K562 (cell line): ENCODE data around the gene ZNF77. TPM values are rescaled to one million over a fixed set of nuclear protein-coding genes. Genes with fewer than 3 reads are reported as not detected.

ENCODE experiments used
- ARHGAP35 ChIP-seq: fragments of 450-650 bp; IDR thresholded peaks from 2 replicates; pipeline ENCODE4 v1.6.1; 2018; ENCODE audit not compliant: partially characterized antibody
- CREB1 ChIP-seq, 2 experiments: sonication (generic) in 1 of 2; formaldehyde crosslinking in 1 of 2; IDR thresholded peaks; 2 replicates each; pipeline versions ENCODE4 v1.6.1 to v1.8.0; 2012 to 2022; ENCODE audit warnings: inconsistent platforms in 1 of 2, mild to moderate bottlenecking in 1 of 2, missing genetic modification reagents in 1 of 2, moderate library complexity in 1 of 2
- CREM ChIP-seq: IDR thresholded peaks from 2 replicates; pipeline ENCODE4 v1.6.1; 2014; ENCODE audit warnings: antibody characterized with exemption, low read depth
- DIDO1 ChIP-seq: fragments of 450-650 bp; IDR thresholded peaks from 2 replicates; pipeline ENCODE4 v1.6.1; 2016; ENCODE audit warnings: low read depth, missing biosample characterization, missing genetic modification characterization
- ETV1 ChIP-seq: fragments of 450-650 bp; conservative IDR thresholded peaks from 2 replicates; pipeline ENCODE4 v1.6.1; 2016; ENCODE audit warnings: missing genetic modification characterization, control low read depth, low read depth, missing compliant biosample characterization
- GTF2F1 ChIP-seq: IDR thresholded peaks from 2 replicates; pipeline ENCODE4 v1.6.1; 2011; ENCODE audit warnings: low read depth, low read length, improper control_type of control experiment
- NFE2 ChIP-seq: IDR thresholded peaks from 2 replicates; pipeline ENCODE4 v1.6.1; 2014; ENCODE audit warnings: antibody characterized with exemption, low read depth
- NFE2L1 ChIP-seq: fragments of 450-650 bp; IDR thresholded peaks from 2 replicates; pipeline ENCODE4 v1.6.1; 2016; ENCODE audit warnings: missing genetic modification characterization, low read depth, mild to moderate bottlenecking, missing compliant biosample characterization, moderate library complexity, borderline replicate concordance
- RAD21 ChIP-seq, 2 experiments: fragments of 250-450 bp in 1 of 2; fragments of 450-650 bp in 1 of 2; sonication (Bioruptor Pico) in 1 of 2; formaldehyde crosslinking in 1 of 2; IDR thresholded peaks in 1 of 2; conservative IDR thresholded peaks in 1 of 2; 2 replicates each; pipeline versions ENCODE4 v1.4.0 to v1.8.0; 2020 to 2022; ENCODE audit warnings: mild to moderate bottlenecking in 2 of 2, moderate library complexity in 1 of 2
- SUPT5H ChIP-seq: fragments of 450-650 bp; IDR thresholded peaks from 2 replicates; pipeline ENCODE4 v1.6.1; 2016
- ZBED1 ChIP-seq: IDR thresholded peaks from 2 replicates; pipeline ENCODE4 v1.6.1; 2014
- ZNF239 ChIP-seq: fragments of 250-450 bp; sonication (Bioruptor Pico); IDR thresholded peaks from 2 replicates; pipeline ENCODE4 v1.4.0; 2020; ENCODE audit warnings: mild to moderate bottlenecking
- ZNF76 ChIP-seq: fragments of 250-450 bp; sonication (Bioruptor Pico); IDR thresholded peaks from 2 replicates; pipeline ENCODE4 v1.4.0; 2020; ENCODE audit warnings: mild to moderate bottlenecking, moderate library complexity, borderline replicate concordance
- ZNF764 ChIP-seq: fragments of 250-450 bp; sonication (Bioruptor Pico); IDR thresholded peaks from 2 replicates; pipeline ENCODE4 v1.4.0; 2020; ENCODE audit warnings: low read depth, mild to moderate bottlenecking, moderate library complexity
- polyA plus RNA-seq, 8 experiments: library from polyadenylated mRNA; depleted of rRNA in 4 of 8; stranded (reverse) in 5 of 8; unstranded in 3 of 8; fragments of >200 nt; fragmentation: Nextera tagmentation in 2 of 8; fragmentation: Illumina TruSeq in 1 of 8; extraction: Ambion mirVana in 2 of 8; extraction: Trizol in 1 of 8; gene quantifications; 2 replicates each; pipeline versions ENCODE4 v1.2.1 to v1.2.3, GENCODE V29; 2011 to 2014; ENCODE audit warnings: inconsistent platforms in 1 of 8, missing spikeins in 1 of 8
- total RNA-seq, 7 experiments: library from RNA; depleted of rRNA in 6 of 7; stranded (reverse); fragments of >200 nt in 6 of 7; fragmentation: Illumina TruSeq in 2 of 7; extraction: Trizol in 2 of 7; gene quantifications; 2 replicates each; pipeline versions ENCODE4 v1.2.1 to v1.2.3, GENCODE V29; 2011 to 2021; ENCODE audit warnings: low replicate concordance in 1 of 7
- TF ChIP-seq, protein P1 (sequence below): fragments of 450-650 bp; IDR thresholded peaks from 2 replicates; pipeline ENCODE4 v1.6.1; 2018; ENCODE audit not compliant: partially characterized antibody
- TF ChIP-seq, protein P2 (sequence below): fragments of 450-650 bp; IDR thresholded peaks from 2 replicates; pipeline ENCODE4 v1.6.1; 2017; ENCODE audit warnings: antibody characterized with exemption
- TF ChIP-seq, protein P3 (sequence below): fragments of 450-650 bp; formaldehyde crosslinking; IDR thresholded peaks from 2 replicates; pipeline ENCODE4 v1.4.0; 2020; ENCODE audit warnings: mild to moderate bottlenecking

The ZNF77 gene
- total and polyA plus RNA-seq, 9 of the 15 experiments (the other 6 are each of a cell fraction or from before 2014, with no cell fraction given): 4.3 to 14.5 (median 7.7) TPM

DNA sequence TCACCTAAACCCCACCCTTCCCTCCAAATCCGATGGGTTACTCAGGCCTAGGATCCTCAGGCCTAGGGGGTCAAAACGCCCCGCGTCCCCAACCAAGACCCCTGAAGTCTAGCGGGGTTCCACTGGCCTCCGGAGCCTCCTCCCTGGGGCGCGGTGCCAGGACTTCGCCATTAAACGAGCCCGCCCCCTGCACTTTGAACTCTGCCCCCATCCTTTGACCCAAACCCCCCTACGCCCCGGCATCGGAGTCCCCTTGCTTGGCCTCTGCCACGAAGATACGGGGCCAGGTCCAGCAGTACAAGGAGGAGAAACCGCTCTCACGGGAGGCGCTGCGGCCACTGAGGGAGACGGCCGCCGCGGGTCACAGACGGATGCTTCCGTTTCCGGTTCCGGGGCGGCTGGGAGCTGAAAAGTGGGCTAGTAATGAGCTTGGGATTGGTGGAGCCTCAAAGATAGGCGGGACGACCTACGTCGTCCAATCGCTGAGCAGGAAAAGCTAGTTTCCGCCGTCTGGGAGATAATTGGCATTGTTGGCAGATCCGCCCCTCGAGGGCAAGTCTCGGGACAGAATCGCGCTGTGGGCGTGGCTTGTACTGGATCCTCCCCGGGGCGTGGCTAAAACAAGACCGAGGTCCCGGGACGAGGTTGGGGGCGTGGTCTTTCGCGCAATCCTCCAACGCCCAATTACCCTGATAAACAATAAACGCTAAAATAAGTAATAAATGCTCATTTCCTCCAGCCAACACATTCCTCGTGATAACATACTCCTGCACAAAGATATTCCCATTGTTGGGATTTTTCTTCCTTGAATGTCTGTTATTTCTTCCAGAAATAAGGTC, 5.7 kb upstream of the ZNF77 start (continued):
- TF ChIP-seq, protein P1, sequence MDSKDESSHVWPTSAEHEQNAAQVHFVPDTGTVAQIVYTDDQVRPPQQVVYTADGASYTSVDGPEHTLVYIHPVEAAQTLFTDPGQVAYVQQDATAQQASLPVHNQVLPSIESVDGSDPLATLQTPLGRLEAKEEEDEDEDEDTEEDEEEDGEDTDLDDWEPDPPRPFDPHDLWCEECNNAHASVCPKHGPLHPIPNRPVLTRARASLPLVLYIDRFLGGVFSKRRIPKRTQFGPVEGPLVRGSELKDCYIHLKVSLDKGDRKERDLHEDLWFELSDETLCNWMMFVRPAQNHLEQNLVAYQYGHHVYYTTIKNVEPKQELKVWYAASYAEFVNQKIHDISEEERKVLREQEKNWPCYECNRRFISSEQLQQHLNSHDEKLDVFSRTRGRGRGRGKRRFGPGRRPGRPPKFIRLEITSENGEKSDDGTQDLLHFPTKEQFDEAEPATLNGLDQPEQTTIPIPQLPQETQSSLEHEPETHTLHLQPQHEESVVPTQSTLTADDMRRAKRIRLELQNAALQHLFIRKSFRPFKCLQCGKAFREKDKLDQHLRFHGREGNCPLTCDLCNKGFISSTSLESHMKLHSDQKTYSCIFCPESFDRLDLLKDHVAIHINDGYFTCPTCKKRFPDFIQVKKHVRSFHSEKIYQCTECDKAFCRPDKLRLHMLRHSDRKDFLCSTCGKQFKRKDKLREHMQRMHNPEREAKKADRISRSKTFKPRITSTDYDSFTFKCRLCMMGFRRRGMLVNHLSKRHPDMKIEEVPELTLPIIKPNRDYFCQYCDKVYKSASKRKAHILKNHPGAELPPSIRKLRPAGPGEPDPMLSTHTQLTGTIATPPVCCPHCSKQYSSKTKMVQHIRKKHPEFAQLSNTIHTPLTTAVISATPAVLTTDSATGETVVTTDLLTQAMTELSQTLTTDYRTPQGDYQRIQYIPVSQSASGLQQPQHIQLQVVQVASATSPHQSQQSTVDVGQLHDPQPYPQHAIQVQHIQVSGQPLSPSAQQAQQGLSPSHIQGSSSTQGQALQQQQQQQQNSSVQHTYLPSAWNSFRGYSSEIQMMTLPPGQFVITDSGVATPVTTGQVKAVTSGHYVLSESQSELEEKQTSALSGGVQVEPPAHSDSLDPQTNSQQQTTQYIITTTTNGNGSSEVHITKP: peak; percentile 53
- peak; percentile 49 for TF ChIP-seq CREB1 (IDR thresholded peaks at IDR 0.05)
- TF ChIP-seq CREB1 (CRISPR knock-in tag; IDR thresholded peaks at IDR 0.05): peak; percentile 27; the same call in 1 of the 2 replicates
- TF ChIP-seq GTF2F1: no peak
- TF ChIP-seq, protein P2, sequence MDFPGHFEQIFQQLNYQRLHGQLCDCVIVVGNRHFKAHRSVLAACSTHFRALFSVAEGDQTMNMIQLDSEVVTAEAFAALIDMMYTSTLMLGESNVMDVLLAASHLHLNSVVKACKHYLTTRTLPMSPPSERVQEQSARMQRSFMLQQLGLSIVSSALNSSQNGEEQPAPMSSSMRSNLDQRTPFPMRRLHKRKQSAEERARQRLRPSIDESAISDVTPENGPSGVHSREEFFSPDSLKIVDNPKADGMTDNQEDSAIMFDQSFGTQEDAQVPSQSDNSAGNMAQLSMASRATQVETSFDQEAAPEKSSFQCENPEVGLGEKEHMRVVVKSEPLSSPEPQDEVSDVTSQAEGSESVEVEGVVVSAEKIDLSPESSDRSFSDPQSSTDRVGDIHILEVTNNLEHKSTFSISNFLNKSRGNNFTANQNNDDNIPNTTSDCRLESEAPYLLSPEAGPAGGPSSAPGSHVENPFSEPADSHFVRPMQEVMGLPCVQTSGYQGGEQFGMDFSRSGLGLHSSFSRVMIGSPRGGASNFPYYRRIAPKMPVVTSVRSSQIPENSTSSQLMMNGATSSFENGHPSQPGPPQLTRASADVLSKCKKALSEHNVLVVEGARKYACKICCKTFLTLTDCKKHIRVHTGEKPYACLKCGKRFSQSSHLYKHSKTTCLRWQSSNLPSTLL: no peak
- TF ChIP-seq CREM: peak; percentile 68
- TF ChIP-seq SUPT5H: peak; percentile 99
- no peak for TF ChIP-seq ZNF764 (CRISPR knock-in tag)
- TF ChIP-seq ZNF239 (CRISPR knock-in tag): no peak
- TF ChIP-seq NFE2: no peak
- 0 out of 4 replicates have a peak, but pooled peaks of 1 of the 2 experiments have one; percentile 4 for TF ChIP-seq RAD21 (CRISPR knock-in tag; conservative IDR thresholded peaks at IDR 0.05 in 1 of 2, IDR thresholded peaks at IDR 0.05 in 1 of 2)
- no peak for TF ChIP-seq NFE2L1 (tag)
- 0 out of 2 replicates have a peak, but pooled peaks have one; percentile 82 for TF ChIP-seq ZNF76 (CRISPR knock-in tag)
- TF ChIP-seq ETV1 (tag): peak; percentile 5
- TF ChIP-seq DIDO1 (tag): peak; percentile 90
- 0 out of 2 replicates have a peak, but pooled peaks have one; percentile 6 for TF ChIP-seq ZBED1
- TF ChIP-seq ARHGAP35: no peak
- TF ChIP-seq, protein P3, sequence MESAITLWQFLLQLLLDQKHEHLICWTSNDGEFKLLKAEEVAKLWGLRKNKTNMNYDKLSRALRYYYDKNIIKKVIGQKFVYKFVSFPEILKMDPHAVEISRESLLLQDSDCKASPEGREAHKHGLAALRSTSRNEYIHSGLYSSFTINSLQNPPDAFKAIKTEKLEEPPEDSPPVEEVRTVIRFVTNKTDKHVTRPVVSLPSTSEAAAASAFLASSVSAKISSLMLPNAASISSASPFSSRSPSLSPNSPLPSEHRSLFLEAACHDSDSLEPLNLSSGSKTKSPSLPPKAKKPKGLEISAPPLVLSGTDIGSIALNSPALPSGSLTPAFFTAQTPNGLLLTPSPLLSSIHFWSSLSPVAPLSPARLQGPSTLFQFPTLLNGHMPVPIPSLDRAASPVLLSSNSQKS (CRISPR knock-in tag): no peak
